HG03378 (cell line): ENCODE data around the gene P3R3URF.
A peak's percentile ranks its signal among the peaks of the same experiment; 100 is the strongest.
"Not testable (repeated sequence)": the region's sequence is repeated elsewhere in the genome, so short reads cannot be mapped to it uniquely, and the experiment has no call there.

Source experiments
- ATAC-seq: cut with Tn5 transposase; IDR thresholded peaks from one replicate; pipeline ENCODE4 v1.9.1; 2021; ENCODE audit warnings: mild to moderate bottlenecking, moderate library complexity; ENCODE audit not compliant: unreplicated experiment

Gene P3R3URF

DNA sequence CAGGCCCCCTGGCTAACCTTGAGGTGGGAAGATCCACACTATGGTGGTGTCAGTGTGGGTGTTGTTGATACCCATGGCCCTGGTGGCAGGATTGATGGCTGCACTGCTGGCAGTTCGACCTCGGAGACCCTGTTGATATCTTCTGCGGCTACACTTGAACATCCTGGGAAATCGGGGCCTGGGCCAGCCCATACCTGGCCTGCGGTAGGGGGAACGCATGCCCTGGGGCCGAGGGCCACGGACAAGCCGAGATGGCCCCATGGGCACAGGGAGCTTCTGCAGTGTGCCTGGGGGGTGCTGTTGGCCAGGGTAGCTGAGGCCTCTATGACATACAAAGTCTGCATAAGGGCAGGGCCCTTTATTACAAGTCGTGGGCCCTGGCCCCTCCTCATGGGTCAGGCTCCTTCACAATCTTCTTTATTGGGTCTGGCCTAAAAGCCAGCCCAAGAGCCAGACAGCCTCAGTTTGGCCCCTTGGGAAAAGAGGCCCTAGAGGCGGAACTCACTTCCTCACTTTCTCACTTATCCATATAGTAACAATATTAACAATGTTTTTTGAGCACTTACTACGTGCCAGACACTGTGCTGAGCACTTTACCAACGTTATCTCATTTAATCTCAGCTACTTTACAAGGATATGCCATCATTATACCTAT is at the start of gene P3R3URF:
Gene P3R3URF (minus strand): TSS at position 278 of the 655 bp plus-strand sequence. CDS start 17 bp downstream, at position 261.
- ATAC-seq: no peak

DNA sequence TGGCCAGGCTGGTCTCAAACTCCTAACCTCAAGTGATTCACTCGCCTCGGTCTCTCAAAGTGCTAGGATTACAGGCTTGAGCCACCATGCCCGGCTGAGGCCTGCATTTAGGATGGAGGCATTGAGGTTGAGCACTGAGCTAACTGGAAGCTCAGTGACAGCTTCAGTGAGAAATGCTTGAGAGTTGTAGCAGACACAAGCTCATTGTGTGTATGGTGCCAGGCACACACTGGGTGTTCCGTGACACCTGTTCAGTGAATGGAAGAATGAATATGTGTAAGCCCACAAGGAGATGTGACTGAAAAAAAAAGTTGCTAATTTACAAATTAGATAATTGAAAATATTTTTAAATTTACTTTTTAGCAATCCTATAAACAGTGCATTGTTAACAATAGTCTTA is 48.7 kb upstream of the P3R3URF start:
- no peak for ATAC-seq

DNA sequence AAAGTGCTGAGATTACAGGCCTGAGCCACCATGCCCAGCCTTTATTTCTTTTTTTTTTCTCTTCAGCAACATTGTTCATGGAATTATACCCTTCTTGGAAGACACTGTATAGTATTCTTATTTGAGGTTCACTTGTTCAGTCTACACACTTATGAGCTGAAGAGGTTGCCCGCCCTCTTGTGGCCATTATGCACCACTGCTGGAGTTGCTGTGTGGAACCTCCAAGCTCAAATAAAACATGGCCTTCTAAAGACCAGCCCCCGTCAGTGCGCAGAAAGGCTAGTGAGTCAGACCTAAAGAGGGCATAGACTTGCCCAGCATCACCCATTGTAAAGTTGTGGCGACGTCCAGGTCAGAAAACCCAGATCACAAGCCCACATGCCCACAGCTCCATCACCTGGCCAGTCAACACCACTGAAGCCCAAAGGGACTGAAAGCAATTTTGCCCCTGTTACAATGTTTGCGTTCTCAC is 47.2 kb upstream of the P3R3URF start:
- ATAC-seq: peak; percentile 45

DNA sequence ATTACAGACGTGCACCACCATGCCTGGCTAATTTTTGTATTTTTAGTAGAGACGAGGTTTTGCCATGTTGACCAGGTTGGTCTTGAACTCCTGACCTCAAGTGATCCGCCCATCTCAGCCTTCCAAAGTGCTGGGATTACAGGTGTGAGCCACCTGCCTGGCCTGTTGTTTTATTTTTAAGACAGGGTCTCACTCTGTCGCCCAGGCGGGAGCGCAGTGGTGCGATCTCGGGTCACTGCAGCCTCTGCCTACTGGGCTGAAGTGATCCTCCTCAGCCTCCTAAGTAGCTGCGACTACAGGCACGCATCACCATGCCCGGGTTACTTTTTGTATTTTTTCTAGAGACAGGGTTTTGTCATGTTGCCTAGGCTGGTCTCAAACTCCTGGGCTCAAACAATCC is 46.8 kb upstream of the P3R3URF start:
- ATAC-seq: not testable (repeated sequence)

DNA sequence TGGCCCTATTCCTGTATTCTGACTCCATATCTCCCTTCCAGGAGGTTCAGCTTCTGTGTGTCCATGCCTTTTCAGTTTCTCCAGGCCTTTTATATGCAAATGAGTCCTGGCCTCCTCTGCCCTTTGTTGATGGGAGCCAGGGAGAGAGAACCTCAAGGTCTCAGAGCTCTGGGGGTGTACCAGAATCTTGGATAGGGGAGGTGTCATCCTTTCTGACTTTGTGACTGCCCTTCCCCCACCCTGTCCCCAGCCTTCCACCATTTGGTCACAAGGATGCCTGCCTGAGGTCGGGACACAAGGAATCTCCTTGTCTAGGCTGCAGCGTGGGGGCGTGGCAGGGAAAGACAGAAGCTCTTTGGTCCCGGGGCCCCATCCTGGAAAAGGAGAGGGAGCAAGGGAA is 45.5 kb upstream of the P3R3URF start:
- no peak for ATAC-seq

DNA sequence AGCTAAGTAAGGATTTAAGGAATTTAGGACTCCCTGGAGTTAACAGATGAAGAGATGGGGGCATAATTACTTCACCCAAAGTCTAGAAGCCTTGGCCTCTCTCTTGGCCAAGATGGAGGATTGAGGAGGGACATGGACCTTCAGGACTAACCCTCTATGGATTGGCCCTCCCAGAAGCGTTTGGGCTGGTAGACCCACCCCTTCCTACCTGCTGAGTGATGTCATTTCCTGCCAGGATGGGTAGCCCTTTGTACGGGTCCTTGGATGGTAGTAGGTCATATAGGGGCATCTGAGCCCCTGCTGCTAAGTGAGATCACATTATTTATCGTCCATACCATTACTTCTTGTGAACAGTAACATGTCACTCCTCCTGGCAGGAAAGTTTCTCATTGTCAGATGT is 44.5 kb upstream of the P3R3URF start:
- ATAC-seq: no peak

DNA sequence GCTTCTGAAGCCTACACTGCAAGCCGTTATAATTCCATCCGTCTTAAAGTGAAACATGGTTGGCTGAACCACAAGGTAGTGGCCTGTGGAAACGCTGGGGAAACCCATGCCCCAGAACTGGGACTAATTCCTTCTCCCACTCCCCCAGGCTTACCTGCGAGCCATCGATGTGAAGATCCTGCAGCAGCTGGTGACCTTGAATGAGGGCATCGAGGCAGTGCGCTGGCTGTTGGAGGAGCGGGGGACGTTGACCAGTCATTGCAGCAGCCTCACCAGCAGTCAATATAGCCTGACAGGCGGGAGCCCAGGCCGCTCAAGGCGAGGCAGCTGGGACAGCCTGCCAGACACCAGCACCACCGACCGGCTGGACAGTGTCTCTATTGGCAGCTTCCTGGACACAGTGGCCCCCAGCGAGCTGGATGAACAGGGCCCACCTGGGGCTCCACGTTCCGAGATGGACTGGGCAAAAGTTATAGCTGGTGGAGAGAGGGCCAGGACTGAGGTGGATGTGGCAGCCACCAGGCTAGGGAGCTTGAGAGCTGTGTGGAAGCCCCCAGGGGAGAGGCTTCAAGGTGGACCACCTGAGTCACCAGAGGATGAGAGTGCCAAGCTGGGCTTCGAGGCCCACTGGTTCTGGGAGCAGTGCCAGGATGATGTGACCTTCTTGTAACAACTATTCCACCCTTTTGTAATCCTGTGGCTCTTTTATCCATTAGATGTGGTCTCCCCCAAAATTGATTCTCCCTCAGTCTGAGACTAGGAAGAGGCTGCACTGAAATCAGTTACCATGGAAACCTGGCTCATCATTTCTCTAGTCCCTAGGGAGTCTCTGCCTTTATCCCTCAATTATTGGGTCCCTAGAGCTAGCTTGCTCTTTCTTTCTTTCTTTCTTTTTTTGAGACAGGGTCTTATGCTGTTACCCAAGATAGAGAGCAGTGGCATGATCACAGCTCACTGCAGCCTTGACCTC is 43.5 kb upstream of the P3R3URF start:
- no peak for ATAC-seq

DNA sequence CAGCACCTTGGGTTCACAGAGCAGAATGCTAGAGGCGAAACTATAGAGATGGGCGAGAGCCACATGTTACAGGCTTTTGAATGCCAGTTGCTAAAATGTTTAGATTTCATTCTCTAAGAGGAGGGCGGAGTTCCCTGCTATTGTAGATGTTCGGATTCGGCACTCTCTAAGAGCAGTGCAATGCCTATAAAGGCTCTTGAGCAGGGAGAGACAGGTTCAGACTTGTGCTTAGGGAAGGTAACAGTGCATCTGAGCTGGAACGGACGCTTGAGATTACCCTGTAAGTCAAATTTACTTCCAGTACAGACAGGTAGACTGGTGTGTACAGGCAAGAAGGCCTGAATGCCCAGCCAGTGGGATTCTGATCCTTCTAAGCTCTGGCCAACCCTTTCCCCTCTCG is 42.2 kb upstream of the P3R3URF start:
- ATAC-seq: no peak

DNA sequence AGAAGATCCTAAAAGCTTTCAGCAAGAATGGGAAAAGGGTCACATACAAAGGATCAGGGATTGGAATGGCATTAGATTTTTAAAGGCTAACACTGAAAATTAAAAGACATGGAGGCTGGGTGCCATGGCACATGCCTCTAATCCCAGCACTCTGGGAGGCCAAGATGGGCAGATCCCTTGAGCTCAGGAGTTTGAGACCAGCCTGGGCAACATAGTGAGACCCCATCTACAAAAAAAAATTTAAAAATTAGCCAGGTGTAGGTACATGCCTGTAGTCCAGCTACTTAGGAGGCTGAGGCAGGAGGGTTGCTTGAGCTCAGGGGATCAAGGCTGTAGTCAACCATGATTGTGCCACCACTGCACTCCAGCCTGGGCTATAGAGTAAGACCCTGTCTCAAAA is 39.2 kb upstream of the P3R3URF start:
- ATAC-seq: no peak

DNA sequence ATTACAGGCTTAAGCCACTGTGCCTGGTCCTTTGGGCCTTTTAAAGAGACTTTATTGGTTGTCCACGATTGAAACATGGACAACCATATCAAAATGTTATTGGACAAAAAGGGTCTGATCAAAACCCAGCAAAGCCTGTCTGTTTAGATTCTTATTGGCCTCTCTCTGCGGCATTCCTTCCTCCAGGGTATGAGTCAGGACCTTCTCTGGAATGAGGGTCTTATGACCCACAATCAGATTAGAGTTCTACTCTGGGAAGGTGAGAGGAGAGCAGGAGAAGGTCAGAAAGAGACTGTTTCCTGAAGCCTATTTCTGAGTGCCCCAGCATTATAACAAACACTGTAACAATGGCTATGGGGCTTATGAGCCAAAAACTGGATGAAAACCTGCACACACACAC is 34.8 kb upstream of the P3R3URF start:
- ATAC-seq: no peak

DNA sequence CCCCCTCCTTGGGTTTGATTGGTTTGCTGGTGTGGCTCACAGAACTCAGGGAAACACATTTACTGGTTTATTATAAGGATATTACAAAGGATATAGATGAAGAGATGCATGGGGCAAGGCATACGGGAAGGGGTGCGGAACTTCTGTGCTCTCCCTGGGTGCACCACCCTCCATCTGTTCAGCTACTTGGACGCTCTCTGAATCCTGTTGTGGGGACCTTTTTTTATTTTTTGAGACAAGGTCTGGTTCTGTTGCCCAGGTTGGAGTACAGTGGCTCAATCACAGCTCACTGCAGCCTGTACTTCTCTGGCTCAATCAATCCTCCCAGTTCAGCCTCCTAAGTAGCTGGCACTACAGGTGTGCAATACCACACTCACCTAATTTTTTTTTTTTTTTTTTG is 34.3 kb upstream of the P3R3URF start:
- ATAC-seq: no peak

DNA sequence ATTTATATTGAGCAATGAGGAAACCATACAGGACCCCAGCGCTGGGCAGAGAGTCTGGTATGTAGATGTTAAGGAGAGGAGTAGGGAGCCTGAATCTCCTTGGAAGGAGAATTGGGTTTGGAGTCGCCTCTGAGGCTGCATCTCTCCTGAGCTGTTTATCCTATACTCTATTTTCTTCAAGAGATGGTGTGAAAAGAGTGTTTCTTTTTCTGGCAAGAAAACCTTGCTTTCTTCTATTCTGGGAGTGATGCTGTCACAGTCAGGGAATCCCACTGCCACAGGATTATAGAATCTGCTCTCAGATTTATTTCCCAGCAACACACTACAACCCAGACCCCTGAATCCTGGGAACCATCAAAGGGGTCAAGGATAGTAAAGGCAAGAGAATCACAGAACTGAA is 30.1 kb upstream of the P3R3URF start:
- no peak for ATAC-seq

DNA sequence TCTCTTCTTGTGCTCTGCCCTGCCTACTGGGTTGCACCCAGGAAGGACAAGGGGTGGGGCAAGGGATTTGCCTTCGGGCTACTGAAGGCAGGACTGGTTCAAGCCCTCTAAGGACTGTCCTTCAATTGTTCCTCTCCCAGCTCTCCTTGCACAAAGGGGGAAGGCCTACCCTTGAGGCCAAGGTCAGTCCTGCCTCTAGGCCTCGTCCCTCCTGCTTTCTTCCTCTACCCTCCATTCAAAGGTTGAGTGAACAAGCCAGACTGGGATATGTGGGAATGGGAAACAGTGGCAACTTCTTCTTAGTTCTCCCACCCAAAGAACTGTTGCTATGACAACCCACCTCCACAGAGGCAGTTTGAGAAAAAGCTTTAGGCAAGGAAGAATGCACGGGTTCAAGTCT is 29.5 kb upstream of the P3R3URF start:
- ATAC-seq: no peak

DNA sequence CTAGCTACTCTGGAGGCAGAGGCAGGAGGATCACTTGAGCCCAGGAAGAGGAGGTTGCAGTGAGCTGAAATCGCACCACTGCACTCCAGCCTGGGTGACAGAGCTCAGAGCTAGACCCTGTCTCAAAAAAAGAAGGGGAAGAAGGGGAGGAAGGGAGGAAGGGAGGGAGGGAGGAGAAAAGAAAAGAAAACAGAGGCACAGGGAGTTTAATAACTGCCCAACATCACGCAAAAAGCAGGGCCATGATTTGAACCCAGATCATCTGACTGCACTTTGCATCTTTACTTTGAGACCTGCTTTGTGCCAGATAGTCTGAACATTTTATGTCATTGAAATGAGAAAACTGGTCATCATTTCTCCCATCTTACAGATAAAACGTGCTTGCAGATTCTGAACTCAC is 28.9 kb upstream of the P3R3URF start:
- ATAC-seq: no peak

DNA sequence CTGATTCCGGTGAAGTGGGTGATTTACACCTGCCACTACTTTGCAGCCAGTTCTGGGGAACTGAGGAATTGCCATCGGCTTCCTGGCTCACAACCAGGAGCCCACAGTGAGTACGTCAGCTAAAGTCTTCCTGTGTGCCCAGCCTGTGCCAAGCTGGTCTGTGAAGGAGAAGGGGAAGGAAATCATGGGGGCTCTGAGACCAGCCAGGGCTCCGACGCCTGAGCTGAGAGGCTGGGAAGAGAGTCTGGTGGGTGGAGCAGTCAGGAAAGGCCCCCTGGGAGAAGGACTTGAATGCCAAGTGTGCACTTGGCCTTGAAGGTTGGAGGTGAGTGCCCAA is 28.1 kb upstream of the P3R3URF start:
- ATAC-seq: no peak

DNA sequence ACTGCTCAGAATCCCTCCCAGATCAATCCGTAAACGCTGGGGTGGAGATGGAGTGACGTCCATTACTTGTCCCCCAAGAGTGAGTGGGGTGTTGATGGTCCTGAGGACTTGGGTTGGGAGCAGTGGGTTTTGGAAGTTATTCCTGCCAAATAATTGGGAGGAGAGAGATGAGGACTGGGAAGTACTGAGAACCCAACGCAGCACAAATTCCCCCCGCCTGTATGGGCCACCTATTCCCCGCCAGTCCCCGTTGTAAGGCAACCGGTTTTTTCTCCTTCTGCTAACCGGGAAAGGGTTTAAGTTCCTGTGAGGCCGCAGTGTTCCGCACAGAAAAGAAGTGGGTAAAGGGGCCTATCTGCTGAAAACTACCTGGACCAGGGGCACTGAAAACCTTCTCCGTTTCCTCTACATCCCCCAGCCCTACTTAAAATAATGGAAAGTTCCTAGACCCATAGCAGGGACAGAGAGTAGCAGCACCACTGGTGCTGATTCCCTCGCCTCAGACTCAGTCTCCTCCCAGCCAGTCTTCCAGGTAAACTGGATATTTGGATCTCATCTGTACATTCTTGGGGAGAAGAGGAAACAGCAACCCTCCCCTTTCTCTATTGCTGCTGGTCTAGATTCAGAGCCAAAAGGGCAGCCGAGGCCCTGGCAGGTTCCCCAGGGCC is 27.6 kb upstream of the P3R3URF start:
- no peak for ATAC-seq

DNA sequence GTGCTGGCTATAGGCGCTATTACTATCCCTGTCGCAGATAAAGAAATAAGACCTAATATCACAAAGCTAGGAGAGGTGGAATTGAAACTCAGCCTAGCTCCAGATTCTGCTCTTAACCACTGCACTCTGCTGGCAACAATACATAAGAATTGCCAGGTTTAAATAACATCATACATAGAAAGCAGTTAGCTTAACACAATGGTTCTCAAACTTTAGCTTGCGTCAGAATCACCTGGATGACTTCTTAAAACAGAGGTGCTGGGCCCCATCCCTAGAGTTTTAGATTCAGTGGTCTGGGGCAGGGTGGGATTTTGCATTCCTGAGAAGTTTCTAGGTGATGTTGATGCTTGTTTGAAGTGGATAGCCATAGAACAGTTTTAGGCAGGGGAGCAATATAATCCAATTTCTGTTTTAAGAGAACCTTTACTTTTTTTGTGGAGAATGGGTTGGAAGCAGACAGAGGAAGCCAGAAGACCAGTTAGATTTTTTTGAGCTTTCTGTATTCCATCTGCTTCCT is 23.0 kb upstream of the P3R3URF start:
- no peak for ATAC-seq

DNA sequence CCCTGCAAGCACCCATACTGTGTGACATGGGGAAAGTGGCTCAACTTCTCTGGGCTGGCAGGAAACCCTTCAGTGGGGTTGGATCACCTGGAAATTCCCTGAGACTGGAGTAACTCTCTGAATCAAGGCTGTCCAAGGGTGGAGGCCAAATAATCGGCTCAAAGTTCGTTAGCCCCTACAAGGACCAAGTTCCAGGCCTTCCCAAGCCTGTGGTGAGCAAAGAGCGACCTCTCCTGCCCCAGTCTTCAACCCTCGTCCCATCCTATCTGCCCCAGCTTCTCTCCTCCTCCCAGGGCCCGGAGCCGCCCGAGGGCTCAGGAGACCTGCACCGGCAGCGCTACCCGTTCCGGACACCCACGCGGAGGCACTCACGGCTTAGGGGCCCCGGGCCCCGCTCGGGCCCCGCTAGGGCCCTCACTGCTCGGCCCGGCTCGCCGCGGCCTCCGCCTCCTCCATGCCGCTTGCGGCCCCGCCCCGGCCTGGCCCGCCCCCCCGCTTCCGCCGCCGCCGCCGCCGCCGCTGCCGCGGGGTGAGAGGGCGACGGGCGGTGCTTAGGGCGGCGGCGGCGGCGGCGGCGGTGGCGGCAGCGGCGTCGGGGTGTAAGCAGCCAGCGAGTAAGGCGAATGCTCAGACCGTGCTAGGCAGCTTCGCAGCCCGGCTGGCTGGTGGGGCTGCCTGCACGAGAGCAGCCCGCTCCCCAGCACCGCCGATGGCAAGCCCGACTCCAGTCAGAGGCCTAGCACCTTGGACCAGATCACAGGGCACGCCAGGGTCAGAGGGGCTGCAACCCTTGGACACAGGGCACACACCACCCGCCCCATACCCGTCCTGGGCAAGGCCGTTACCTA is 21.9 kb upstream of the P3R3URF start, which contains the start of gene POMGNT1:
Gene POMGNT1 (minus strand): TSS at position 471 of the 848 bp plus-strand sequence. CDS start 613 bp downstream, outside the sequence.
- ATAC-seq: peak; percentile 46

DNA sequence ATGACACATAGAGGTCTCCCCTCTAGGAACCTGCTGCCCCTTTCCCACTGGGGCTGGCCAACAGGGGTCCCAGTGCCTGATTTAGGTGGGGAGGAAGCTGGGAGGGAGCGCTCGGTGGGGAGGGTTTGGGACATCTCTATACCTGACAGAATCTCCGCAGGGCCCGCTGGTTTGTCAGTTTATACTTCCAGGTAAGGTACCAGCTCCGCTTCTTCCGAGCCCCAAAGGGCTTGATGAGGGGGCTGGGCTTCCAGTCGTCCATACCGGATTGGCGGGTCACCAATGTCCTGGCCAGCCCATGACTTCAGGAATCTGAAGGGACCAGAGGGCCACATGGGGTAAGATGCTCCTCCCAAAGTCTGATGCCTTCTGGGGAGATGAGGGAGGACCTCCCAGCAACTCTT is 21.3 kb upstream of the P3R3URF start:
- ATAC-seq: no peak

DNA sequence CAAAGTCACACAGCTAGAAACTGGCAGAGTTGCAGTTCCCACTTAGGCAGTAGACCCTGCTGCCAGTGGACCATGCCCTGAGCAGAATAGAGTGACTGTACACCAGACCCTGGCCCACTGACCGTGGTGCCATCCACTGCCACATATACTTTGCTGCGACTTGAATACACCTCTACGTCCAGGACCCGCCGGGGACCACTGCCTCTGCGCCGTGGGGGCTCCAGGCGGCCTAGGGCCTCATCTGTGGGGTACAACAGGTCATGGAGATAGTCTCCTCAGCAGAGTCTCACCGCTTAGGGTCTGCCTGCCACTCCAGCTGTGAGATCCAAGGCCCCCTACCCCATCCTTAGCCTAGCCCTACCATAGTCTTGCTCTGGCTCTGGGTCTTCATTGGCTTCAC is 20.3 kb upstream of the P3R3URF start:
- no peak for ATAC-seq
